Kidney capillary endothelial cell (primary cell): Measurements from ENCODE around the gene RAI2.

ENCODE experiments used
- DNase-seq: peaks from one replicate; pipeline ENCODE4 v3.0.0-alpha.2; 2018; ENCODE audit warnings: low spot score

RAI2 gene

DNA sequence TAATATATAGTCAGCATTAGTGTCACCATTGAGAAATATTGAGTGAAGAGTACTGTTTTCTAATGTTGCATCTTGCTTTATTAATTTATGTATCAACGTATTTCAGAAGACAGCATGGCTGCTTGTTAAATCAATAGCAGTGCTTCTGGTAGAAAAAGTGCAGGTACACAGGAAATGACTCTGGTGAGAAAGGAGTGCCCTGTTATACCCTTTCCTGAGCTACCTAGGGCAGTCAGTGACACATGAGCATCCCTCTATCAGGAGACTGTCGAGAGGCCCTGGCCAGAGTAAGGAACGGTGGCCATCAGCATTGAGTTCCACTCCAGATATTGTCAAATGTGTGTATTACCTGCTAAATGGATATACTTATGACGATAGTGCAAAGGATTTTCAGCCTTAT lies 81.7 kb downstream of the RAI2 start:
- DNase-seq: no peak

DNA sequence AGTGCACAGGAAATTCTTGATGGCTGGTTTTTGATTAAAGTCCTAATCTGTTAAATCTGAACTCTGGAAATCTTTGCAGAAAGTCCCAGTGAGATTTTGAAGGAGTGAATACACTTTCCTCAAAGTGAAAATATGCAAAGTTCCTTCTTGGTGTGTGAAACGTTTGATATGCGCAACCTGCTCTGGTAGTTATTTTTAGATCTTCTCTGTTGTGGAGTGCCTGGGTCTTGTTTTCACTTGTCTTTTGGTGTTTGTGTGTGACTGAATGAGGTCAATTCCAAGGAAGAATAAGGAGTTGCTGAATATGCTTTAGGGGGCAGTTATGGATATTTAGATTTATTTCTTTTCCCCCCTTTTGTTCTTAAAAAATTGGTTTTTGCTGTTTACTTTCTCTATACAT lies 82.1 kb downstream of the RAI2 start:
- no peak for DNase-seq

DNA sequence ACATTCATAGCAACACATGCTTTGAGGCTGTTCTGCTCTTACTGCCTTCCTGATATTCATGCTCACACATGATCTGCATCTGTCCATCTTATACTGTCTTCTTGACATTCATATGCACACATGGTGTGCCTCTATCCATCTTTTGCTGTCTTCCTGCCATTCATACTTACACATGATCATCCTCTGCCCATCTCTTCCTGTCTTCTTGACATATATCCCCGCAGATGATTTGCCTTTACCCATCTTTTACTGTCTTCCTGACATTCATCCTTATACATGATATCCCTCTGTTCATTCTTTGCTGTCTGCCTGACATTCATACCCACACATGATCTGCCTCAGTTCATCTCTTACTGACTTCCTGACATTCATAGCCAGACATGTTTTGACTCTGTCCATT lies 87.0 kb downstream of the RAI2 start:
- no peak for DNase-seq

DNA sequence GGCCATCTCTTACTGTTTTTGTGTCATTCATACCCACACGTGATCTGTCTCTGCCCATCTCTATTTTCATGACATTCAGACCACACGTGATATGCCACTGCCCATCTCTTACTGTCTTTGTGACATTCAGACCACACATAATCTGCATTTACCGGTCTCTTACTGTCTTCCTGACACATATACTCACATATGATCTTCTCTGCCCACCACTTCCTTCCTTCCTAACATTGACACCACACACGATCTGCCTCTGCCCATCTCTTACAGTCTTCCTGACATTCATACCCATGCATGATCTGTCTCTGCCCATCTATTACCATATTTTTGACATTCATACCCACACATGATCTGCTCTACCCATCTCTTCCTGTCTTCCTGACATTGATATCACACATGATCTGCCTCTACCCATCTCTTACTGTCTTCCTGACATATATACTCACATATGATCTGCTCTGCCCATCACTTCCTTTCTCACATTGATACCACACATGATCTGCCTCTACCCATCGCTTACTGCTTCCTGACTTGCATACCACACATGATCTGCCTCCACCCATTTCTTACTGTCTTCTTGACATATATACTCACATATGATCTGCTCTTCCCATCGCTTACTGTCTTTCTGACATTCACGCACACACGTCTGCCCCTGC lies 87.7 kb downstream of the RAI2 start:
- no peak for DNase-seq

DNA sequence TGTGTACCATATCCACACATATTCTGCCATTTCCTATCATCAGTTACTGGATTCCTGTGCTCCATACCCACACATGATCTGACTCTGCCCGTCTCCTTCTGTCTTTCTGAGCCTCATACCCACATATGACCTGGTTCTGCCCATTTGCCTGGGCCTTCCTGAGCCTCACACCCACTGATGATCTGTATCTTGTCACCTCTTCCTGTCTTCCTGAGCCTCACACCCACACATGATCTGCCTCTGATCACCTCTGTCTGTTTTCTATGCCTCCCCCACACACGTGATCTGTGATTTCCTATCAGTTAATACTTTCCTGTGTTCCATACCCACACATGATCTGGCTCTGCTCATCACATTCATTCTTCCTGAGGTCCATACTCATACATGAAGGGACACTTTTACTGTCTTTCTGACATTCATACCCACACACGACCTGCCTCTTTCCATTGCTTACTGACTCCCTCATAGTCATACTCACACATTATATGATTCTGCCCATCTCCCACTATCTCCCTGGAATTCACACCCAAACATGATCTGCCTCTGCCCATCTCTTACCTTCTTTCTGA lies 91.3 kb downstream of the RAI2 start:
- DNase-seq: no peak

DNA sequence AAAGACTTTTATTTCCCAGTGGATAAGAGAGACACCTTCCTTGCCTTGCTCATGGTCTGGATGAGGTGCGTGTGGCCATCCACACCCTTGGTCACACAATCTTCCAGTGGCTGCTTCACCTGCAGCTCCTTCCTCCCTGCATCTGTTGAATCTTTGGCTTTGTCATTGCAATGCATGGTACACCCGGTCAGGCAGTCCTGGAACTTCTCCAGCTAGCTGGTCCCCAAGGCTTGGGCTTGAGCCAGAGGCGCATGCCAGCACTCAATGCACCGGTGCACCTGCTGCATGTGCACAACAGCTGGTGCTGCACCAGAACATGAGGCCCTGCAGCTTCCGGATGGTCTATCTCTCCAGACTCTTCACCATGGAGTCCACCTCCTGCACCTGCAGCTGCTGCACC lies 92.1 kb downstream of the RAI2 start:
- no peak for DNase-seq

DNA sequence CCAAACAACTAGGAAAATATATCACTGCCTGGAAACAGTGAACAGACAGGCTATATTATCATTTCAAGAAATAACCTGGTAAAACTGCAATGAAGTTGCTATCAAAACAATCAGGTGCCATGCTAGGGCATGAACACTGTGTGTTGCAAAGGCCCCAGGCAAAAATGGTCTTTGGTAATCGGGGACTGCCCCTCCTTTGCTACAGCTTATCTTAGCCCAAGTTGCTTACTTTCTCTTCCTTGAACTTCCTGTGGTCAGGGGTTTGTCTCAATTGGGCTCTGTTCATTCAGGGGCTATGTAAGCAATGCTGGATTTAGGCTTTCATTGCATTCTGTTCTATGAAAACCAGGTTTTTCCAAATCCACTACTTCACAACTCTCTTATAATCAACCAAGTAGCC lies 93.4 kb downstream of the RAI2 start:
- no peak for DNase-seq

DNA sequence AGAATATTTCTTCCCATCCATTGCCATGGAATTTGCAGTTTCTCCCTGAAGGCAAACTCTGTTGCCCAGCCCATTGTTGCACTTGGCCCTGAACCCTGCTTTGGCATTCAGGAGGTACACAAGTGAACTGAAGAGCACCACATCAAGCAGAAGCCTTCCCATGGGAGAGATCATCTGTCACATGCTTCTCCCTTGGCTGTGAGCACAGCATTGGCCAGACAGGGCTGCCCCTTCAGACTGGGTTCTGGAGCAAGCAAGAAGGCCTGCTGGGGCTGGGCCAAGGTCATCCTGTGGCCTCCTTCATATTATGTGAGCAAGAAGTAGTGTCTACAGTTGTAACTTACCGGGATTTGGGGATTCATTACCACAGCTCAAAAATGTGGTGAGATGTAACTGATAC lies 101.1 kb downstream of the RAI2 start:
- DNase-seq: no peak

DNA sequence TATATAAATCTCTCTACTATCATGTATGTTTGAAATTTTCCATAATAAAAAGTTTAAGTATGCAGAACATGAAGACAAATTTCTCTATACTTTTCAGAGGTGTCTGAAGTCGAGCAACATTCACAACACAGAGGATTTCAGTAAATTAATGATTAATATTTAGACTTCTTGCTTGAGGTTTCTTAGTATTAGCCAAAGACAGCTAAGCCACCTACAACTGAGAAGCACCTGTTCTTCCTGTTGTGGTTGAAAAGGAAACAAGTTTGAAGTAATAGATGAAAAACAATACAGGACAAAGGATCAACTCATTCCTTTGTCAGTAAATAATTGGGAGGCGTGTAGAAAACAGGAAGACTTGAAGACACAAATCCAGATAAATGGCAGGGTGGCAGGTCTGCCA lies 102.7 kb downstream of the RAI2 start:
- DNase-seq: no peak

DNA sequence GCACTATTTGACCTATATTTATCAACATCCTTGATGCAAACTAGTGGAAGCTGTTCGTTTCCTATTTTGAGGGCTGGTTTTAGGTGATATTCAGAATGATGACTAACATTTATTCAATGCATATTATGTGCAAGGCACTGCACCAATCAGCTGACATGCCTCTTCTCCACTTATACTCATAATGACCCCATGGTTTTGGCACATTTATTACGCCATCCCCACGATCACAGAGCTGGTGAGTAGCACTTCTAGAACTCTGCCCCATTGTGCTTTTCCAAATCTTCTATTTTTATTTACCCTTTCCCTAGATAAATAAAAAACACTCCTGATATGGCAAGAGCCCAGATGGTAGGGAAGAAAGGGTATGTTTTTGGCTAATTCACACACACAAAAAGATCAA lies 110.7 kb downstream of the RAI2 start:
- no peak for DNase-seq
